ENCODE measurements around the gene AKT2.

DNA sequence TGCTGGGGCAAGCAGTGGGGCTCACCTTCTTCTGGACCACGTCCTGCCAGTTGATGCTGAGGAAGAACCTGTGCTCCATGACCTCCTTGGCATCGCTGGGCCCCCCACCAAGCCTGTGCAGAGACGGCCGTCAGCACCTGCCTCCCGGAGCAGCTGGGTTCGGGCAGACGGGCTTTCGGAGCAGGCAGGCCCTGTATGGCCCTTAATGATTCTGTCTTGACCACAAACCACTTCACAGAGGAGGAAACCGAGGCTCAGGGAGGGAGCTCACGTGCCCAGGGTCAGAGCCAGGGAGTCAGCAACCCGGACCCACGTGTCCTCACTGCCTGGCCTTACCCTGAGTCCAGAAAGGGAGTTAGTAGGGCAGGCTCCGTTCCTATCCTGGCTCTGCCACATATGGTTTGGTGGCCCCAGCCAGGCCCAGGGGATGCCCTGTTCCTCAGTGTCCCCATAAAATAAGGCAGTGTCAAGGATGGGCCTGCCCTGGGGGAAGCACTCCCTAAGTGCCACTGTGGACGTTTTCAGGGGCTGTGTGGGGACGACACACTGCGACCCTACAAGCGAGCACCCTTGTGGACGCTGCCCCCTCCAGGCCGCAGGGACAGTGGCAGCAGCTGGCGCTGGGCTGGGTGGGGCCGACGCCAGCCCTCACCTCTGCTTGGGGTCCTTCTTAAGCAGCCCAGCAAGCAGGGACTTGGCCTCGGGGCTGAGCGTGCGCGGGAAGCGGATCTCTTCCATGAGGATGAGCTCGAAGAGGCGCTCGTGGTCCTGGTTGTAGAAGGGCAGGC is 49.7 kb downstream of the AKT2 start:
- TF ChIP-seq EZH2phosphoT487 (IDR thresholded peaks at IDR 0.05) (no peak), EZH2 (IDR thresholded peaks at IDR 0.05) (no peak)
- TF ChIP-seq, protein P1, sequence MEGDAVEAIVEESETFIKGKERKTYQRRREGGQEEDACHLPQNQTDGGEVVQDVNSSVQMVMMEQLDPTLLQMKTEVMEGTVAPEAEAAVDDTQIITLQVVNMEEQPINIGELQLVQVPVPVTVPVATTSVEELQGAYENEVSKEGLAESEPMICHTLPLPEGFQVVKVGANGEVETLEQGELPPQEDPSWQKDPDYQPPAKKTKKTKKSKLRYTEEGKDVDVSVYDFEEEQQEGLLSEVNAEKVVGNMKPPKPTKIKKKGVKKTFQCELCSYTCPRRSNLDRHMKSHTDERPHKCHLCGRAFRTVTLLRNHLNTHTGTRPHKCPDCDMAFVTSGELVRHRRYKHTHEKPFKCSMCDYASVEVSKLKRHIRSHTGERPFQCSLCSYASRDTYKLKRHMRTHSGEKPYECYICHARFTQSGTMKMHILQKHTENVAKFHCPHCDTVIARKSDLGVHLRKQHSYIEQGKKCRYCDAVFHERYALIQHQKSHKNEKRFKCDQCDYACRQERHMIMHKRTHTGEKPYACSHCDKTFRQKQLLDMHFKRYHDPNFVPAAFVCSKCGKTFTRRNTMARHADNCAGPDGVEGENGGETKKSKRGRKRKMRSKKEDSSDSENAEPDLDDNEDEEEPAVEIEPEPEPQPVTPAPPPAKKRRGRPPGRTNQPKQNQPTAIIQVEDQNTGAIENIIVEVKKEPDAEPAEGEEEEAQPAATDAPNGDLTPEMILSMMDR (IDR thresholded peaks at IDR 0.05): peak; percentile 43
